Mucosa of rectum (tissue), 2 donors: Measurements from ENCODE around the gene GPD2.
"Not testable (repeated sequence)": the region's sequence is repeated elsewhere in the genome, so short reads cannot be mapped to it uniquely, and the experiment has no call there.

Experiments used
- H3K27ac ChIP-seq, 2 donors: one replicate each; pipeline ENCODE4 v1.7.0; 2013; ENCODE audit warnings: inconsistent platforms in 2 of 2, low read depth in 2 of 2, low read length in 2 of 2
- H3K27me3 ChIP-seq, 2 donors: one replicate each; pipeline ENCODE4 v1.7.0; 2013; ENCODE audit warnings: low read length in 2 of 2; ENCODE audit not compliant: control insufficient read depth in 2 of 2, insufficient read depth in 2 of 2
- H3K36me3 ChIP-seq, 2 donors: one replicate each; pipeline ENCODE4 v1.7.0; 2013; ENCODE audit warnings: low read length in 2 of 2; ENCODE audit not compliant: control insufficient read depth in 2 of 2, insufficient read depth in 2 of 2
- H3K4me1 ChIP-seq, 2 donors: one replicate each; pipeline ENCODE4 v1.7.0; 2013; ENCODE audit warnings: low read length in 2 of 2, mild to moderate bottlenecking in 1 of 2; ENCODE audit not compliant: control insufficient read depth in 2 of 2, insufficient read depth in 2 of 2
- H3K4me3 ChIP-seq, 2 donors: one replicate each; pipeline ENCODE4 v1.7.0; 2013; ENCODE audit warnings: low read length in 2 of 2
- H3K9ac ChIP-seq, 2 donors: one replicate each; pipeline ENCODE4 v1.7.0; 2013; ENCODE audit warnings: low read length in 2 of 2, low read depth in 1 of 2, mild to moderate bottlenecking in 1 of 2
- H3K9me3 ChIP-seq, 2 donors: one replicate each; pipeline ENCODE4 v1.7.0; 2013; ENCODE audit warnings: low read length in 2 of 2; ENCODE audit not compliant: control insufficient read depth in 2 of 2
- donor health status: healthy.
- donor health status: Normal muscosa, but diverticular disease.

Gene GPD2

GRCh38 chr2:156598563-156598962, 162.4 kb downstream of the GPD2 start:
- H3K36me3 ChIP-seq: no peaks in the 10 kb centered on the region
- no peak overlapping the region for H3K27ac ChIP-seq
- H3K9ac ChIP-seq: no peak overlapping the region
- H3K27me3 ChIP-seq: no peaks in the 10 kb centered on the region
- no peak overlapping the region for H3K4me3 ChIP-seq
- H3K9me3 ChIP-seq: no peaks in the 10 kb centered on the region
- H3K4me1 ChIP-seq: no peaks in the 10 kb centered on the region

DNA sequence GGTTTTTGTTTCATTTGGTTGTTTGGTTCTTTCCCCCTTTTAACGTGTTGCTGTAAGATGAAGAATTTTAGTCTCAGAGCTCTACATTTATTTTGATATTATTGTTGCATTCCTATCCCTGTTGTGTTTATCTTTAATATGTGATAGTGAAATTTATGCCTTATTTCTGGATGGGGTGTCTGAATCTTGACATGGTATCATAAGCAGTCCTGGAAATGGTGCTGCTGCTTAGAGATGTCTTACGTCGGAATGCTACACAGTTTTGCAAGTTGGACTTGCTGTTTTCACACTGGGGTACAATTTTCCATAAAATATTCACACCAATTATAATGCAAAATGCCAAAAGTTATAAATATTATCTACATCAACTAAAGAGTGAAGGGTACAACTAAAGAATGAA, 164.0 kb downstream of the GPD2 start:
- Histone ChIP-seq H3K36me3 (no peaks in the 10 kb centered on the region), H3K9me3 (no peaks in the 10 kb centered on the region), H3K9ac (no peak overlapping the region), H3K27me3 (no peaks in the 10 kb centered on the region), H3K27ac (no peak overlapping the region), H3K4me1 (no peaks in the 10 kb centered on the region), H3K4me3 (no peak overlapping the region)

- Histone ChIP-seq H3K27me3 (no peaks in the 10 kb centered on the region), H3K9me3 (no peaks in the 10 kb centered on the region), H3K9ac (no peak overlapping the region), H3K4me3 (no peak overlapping the region), H3K36me3 (no peaks in the 10 kb centered on the region), H3K27ac (no peak overlapping the region), H3K4me1 (no peaks in the 10 kb centered on the region)
Observed at GRCh38 chr2:156601855-156602551, 165.8 kb downstream of the GPD2 start.

GRCh38 chr2:156602552-156602933, 166.4 kb downstream of the GPD2 start:
- Histone ChIP-seq H3K4me1 (no peaks in the 10 kb centered on the region), H3K27ac (no peak overlapping the region), H3K27me3 (no peaks in the 10 kb centered on the region)

GRCh38 chr2:156615836-156616322, 179.7 kb downstream of the GPD2 start:
- H3K4me1 ChIP-seq: no peaks in the 10 kb centered on the region
- no peaks in the 10 kb centered on the region for H3K36me3 ChIP-seq
- no peak overlapping the region for H3K4me3 ChIP-seq
- no peaks in the 10 kb centered on the region for H3K27me3 ChIP-seq
- no peak overlapping the region for H3K27ac ChIP-seq
- H3K9me3 ChIP-seq: no peaks in the 10 kb centered on the region
- no peak overlapping the region for H3K9ac ChIP-seq

More at GRCh38 chr2:156602552-156602933, 166.4 kb downstream of the GPD2 start:
- H3K9me3 ChIP-seq: no peaks in the 10 kb centered on the region
- H3K36me3 ChIP-seq: no peaks in the 10 kb centered on the region
- H3K9ac ChIP-seq: no peak overlapping the region
- H3K4me3 ChIP-seq: no peak overlapping the region

- H3K27me3 ChIP-seq, H3K4me1 ChIP-seq, H3K36me3 ChIP-seq, H3K27ac ChIP-seq, H3K9ac ChIP-seq, H3K4me3 ChIP-seq, H3K9me3 ChIP-seq: not testable (repeated sequence)
Observed at GRCh38 chr2:156618071-156618470, 181.9 kb downstream of the GPD2 start.

DNA sequence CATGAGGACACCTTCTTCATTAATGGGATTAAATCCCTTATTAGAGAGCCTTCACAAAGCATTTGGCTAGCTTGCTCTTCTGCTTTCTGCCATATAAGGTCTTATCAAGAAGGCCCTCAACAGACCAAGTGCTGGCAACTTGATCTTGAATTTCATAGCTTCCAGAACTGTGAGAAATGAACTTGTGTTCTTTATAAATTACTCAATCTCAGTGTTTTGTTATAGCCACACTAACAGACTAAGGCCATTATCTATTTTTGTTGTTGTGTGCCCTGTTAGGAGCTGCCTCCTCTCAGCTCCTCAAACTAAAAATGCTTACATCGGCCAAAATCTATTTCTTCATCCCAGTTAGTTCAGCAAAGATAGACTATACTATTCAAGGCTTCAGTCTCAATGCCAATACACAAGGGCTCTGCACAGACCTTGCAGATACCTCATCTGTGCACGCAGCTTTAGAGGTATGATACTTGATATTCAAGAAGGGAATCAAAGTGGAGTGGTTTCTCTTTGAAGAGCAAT, 182.9 kb downstream of the GPD2 start:
- Histone ChIP-seq H3K27me3 (no peaks in the 10 kb centered on the region), H3K27ac (no peak overlapping the region), H3K9ac (no peak overlapping the region), H3K4me3 (no peak overlapping the region), H3K36me3 (no peaks in the 10 kb centered on the region), H3K9me3 (no peaks in the 10 kb centered on the region), H3K4me1 (no peaks in the 10 kb centered on the region)

DNA sequence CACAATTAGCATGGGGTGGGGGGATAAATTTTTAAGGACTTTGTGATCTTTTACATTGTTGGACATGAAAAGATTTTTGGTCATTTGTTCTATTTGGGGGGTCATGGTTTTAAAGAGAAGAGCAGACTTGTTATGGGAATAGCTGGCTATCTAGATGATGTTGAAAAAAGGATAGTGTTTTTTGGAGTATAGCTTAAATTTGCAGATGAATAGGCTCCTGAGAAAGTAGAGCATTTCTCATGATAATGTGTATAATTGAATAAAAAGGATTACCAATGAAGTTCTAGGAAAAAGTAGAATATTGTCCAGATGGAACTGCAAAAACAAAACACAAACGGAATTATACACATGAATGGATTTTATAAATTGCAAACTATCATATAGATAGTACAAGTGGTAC, 186.3 kb downstream of the GPD2 start:
- H3K4me3 ChIP-seq: no peak overlapping the region
- H3K27me3 ChIP-seq: no peaks in the 10 kb centered on the region

DNA sequence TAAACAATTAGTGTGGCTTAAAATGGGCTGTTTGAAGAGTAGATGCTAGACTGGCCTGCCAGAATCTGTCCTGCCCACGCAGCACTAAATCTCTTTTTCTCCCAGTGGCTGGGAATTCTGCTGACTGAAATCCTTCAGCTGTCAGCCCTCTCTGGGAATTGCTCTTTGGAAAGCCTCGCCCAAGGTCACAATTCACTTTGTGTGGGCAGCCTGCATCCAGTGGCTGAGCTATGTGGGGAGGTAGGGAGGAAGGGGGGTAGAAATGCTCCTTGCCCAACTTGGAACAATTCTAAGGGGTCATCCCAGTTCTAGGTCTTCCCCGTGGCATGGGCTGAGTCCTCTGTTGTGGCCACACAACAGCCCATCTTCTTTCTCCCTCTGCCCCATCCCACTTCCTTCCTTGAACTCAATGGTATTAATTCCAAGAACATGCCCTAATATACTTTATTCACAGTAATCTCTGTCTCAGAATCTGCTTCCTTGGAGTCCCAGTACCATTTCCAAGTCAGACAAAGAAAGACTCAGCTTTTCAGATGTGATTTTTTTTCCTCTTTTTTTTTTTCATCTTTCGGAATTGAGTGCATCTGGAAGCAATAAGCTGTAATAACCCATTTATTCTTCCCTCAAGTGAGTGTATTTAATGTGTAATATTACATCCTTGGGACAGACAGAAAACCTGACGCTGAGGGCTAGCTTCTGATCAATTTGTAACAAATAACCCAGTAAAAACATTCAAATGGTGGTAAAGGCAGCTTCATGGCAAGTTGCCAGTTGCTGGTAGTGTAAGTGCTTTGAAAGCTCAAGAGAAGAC, 189.4 kb downstream of the GPD2 start:
- no peaks in the 10 kb centered on the region for H3K4me1 ChIP-seq
- H3K27ac ChIP-seq: no peak overlapping the region

More for the DNA sequence above, 186.3 kb downstream of the GPD2 start:
- no peak overlapping the region for H3K27ac ChIP-seq
- no peaks in the 10 kb centered on the region for H3K4me1 ChIP-seq
- H3K36me3 ChIP-seq: no peaks in the 10 kb centered on the region
- no peaks in the 10 kb centered on the region for H3K9me3 ChIP-seq
- no peak overlapping the region for H3K9ac ChIP-seq

GRCh38 chr2:156626931-156627330, 190.8 kb downstream of the GPD2 start:
- H3K4me1 ChIP-seq: no peaks in the 10 kb centered on the region
- no peaks in the 10 kb centered on the region for H3K27me3 ChIP-seq
- H3K36me3 ChIP-seq: no peaks in the 10 kb centered on the region

More for the DNA sequence above, 189.4 kb downstream of the GPD2 start:
- Histone ChIP-seq H3K36me3 (no peaks in the 10 kb centered on the region), H3K4me3 (no peak overlapping the region), H3K9ac (no peak overlapping the region), H3K27me3 (no peaks in the 10 kb centered on the region), H3K9me3 (no peaks in the 10 kb centered on the region)

More at GRCh38 chr2:156626931-156627330, 190.8 kb downstream of the GPD2 start:
- no peaks in the 10 kb centered on the region for H3K9me3 ChIP-seq
- no peak overlapping the region for H3K4me3 ChIP-seq
- H3K9ac ChIP-seq: no peak overlapping the region
- no peak overlapping the region for H3K27ac ChIP-seq
